HG02678 (cell line): ENCODE results near the gene VASH2.
"Not testable (repeated sequence)": the region's sequence is repeated elsewhere in the genome, so short reads cannot be mapped to it uniquely, and the experiment has no call there.

ENCODE experiments used
- ATAC-seq: cut with Tn5 transposase; IDR thresholded peaks from one replicate; pipeline ENCODE4 v1.9.1; 2021; ENCODE audit warnings: mild to moderate bottlenecking, moderate library complexity; ENCODE audit not compliant: unreplicated experiment

The VASH2 gene

DNA sequence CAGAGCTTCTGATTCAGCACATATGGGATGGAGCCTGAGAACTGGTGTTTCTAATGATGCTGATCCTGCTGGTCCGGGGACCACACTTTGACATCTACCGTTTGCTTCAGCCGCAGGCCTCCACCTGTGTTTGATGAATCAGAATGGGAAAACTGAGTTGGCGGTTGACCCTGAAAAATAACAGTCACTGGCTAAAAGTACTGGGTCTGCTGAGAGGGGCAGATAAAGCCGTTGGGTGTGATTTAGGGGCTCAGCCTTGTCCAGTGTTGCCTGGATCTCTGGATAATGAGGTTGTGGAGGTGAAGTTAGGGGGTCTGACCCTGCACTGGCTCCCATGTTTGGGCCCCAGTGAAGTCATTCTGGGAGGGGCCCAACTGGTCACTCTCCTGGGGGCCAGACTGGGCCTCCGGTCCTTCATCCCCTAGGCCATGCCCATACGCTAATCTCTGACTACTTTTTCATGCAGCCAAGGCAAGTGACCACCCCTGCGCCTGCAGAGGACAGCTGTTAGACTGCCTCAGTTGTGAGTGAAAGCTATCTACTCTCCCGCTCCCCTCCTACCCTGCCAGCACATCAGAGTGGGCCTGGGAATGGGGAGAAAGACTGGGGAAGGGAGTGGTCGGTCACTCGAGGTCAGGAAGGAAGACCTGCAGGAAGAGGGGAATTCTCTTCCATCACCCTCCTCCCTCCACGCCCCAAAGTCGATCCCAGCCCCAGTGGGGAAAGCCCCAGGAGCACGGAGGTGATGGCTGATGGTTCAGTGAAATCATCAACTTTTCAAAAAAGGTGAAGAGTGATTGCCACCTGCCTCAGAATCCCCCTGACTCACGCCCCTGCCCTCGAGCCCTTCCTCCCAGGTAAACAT is 27.7 kb downstream of the VASH2 start:
- ATAC-seq = no peak

DNA sequence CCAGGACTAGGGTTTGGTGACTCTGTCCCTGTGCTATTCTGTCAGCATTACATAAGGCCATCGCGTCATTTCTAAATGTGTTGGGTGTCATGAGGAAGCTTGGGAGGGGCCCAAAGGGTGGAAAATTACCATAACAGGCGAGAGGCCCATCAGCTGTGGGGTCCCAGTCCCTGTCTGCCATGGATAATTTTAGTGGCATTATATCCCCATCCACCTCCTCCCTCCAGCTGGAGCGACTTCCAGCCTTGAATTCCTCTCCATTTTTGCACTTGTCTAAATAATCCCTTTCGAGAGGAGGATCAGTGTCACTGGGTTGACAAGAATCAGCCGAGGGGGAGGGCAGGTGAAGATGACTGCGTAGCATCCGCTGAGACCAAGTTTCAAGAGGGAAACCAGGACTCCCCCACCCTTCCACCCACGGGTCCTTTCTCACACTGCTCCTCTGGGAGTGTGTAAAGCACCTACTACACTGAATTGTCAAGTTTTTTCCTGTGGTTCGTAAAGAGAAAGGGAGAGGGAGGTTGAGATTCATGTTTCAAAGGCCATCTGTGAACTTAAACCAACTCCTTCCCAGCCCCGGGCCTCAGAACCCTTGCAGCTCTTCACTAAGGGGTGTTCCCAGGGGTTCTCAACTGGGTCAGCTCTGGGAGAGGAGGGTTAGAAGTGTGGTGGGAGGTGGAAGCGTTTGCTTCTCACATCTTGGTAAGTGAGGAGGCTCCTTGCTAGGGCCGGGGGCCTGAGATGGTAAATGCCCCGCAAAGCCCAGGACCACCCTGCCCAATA is 29.2 kb downstream of the VASH2 start:
- ATAC-seq = peak; percentile 63

DNA sequence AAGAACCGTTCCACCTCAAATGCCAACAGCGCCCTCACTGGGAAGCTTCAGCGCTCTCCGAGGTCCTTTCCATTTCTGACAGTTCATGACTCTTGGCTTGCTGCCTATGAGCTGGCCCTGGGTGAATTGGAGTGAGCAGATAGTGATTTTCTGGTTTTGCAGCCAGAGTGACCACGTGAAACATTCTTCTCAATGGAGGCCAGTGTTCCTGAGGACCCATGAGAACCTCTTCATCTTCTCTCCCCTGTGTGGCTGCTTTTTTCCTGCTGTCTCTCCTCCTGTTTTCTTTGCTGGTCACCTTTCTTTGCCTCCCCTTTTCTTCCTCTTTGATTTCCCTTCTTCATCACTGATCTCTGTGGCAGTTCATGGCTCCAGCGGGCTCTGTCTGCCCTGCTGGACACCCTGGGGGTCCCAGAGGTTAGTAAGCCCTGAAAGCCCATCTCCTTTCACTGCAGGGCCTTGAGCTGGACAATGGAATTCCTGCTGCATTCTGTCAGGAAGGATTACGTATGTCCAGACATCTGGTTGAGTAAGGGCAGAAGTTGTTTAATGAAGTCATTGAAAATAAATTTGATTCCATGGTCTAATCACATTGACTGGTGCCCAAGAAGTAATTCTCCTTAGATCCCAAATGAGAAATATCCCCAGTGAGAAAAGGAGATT is 29.9 kb downstream of the VASH2 start:
- no peak for ATAC-seq

DNA sequence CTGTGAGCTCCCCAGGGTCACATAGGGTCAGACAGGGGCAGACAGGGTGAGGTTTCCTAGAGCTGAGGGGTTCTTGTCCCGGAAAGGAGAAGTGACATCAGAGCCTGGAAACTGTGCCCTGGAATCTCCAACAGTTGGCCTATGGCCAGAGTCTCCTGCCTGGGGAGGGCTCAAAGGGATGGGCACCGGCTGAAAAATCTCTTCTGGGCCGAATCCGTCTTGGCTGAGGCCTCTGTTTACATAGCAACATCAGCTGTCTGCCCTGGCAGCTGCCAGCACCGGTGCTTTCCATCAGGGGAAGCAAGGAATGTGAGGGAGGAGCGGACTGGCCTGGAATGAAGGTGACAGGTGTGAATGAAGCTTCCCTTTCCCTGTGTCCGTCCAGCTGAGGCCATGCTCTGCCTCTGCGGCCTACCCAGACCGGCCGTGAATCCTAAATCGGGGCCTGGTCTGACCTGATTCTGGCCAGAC is 30.7 kb downstream of the VASH2 start:
- no peak for ATAC-seq

DNA sequence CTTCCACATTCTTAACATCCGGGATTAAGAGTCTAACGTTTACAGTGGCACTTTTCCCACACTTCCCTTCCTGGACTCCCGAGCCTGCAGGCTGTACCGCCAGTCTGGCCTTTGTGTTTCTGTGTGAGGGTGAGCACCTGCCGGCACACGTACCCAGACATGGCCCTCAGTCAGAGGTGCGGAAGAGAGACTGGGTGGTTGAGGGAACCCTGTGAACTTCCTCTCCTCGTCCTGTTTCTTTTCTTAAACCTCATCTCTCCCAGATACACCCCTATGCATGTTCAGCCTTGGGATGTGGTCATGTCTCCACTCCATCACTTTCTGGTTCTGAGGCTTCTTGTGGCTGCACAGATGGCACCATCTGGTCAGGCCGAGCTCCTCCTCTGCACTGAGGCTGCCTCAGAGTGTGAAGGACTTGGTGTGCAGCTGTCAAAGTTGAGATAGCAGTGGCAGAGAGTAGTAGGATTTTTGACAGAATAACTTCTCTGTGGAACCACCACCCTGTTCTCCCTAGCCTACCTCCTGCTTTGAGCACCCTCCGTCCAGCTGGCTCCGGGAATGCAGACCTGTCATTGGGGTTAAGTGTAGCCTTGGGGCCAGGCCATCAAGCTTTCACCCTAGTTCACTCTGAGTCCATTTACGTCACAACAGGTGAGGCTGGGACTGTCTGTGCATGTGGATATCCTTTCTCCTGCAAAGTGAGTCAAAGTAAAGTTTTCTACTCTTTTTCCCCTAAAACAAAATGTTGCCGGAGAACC is 31.4 kb downstream of the VASH2 start:
- peak; percentile 75 for ATAC-seq

DNA sequence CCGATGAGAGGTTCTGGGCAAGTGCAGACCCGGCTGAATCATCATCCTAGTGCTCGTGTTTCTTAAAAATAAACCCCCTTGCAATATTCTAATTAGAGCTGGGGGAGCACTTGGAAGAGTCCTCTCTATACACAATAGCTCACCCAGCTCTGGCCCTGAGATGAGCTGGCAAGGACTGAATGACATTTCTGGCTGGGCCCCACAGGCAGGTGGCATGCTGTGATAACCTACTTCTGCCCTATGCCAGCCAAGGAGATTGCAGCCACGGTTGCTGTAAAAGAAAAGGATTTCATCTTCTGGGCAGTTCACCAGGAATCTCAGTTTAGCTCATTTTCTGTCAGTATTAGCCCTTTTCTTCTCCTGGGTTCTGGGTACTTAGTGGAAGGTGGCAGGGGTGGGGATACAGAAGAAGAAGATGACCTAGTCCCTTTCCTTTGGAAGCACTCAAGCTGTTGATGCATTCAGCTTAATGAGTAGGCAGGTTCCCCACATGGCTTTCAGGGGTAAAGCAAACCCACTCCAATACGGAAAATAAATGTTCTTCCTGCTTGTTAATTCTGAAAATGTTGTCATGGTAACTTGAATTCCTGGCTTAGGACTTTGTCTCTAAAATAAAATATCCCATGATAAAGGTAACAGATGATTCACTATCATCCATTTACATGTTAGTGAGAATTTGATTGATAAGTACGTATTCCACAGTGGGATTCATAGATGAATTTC is 32.2 kb downstream of the VASH2 start:
- no peak for ATAC-seq

DNA sequence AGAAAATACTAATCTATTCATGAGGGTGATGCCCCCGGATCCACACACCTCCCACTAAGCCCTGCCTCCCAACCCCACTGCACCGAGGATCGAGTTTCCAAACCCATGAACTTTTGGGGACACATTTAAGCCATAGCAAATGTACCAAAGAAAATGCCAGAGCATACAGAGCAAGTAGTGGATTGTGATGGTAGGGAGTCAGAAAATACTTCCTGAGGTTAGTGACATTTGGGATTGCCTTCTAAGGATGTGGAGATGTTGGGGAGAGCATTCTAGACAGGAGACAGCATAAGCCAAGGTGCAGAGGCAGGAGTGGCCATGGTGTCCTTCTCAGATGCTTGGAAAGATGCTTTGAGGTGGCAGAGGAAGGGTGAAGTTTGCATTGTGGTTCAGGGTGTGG is 33.1 kb downstream of the VASH2 start:
- no peak for ATAC-seq

DNA sequence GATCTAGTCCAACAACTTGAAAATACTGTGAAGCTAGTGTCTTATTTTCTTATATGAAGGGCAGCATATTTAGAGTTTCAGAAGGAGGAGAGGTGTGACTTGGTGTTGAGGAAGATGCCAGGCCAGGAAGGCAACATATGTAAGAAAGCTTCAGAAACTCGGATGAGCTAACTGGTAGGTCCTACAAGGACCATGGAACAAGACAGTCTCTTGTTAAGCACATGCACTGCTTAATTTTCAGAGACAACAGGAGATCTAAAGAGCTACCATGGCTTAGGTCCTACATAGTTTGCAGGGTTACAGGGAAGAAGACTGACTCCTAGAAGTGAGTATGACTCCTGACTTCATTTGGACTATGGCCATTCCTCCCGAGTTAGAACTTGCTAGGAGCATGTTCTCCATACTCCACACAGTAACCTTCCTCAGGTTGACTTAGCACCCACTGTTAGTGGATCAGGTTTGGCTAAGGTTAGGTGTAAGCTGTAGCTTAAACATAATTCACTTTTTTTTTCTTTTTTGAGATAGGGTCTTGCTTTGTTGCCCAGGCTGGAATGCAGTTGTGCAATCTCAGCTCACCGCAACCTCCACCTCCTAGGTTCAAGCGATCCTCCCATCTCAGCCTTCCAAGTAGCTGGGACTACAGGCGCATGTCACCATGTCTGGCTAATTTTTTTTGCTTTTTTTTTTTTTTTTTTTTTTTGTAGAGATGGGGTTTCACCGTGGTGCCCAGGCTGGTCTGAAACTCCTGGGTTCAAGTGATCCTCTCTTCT is 34.4 kb downstream of the VASH2 start:
- ATAC-seq = no peak

DNA sequence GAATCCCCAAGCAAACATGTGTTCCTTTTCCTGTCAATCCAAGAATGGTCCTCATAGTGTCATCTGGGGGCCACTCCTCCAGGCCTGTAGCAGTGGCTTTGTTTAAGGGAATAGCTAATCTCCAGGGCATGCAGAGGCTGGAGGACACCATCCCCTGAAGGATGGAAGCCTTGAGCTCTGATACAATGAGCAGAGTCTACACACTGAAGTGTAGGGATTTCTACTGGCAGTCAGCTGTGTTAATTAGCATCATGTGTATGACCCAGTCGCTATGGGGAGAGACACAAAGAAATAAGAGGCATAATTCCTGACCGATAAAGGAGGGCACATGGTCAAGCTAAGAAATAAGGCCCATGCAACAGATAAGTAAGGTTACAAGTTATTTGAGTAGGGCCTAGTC is 36.2 kb downstream of the VASH2 start:
- ATAC-seq = no peak

DNA sequence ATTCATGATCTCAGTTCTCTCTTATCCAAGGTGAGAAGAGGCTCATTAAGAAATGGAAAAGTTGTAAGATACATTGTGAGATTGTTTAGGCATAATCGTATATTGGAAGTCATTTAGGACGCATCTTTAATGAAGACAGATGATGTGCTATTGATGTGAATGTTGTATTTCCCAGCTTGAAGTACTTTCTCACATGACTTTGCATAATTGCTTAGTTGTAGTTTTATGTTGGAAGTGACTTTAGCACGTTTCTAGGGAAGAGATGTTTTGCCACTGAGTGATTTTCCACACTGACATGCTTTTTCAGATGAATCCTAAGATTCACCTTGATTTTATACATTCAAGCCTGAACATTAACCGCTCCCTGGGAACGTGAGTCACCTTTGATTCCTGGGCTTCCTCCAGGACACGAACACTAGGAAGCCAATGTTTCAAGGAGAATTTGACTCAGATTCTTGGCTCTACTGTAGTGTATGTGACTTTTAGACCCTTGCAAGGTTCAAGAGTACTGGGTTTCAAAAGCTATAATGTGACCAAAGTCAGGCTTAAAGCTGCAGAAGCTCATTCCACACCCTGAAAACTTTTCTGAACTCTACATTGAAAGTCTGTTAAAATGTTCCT is 37.5 kb downstream of the VASH2 start:
- ATAC-seq = no peak

DNA sequence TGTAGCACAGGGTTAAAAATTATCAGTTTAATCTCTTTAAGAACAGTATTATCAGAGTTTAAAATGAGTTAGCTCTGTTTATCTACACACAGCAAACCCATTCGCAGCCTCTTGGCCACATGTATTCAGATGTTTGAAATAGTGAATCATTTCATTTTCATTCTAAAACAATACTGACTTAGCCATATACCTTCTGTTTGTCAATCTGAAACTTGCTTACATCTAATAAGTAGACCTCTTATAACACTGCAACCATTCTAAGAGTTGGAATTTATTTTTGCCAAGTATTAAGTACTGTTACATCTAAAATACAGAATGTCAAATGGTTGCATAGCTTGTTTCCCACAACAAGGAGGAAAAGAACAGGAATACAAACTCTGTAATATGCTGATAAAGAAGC is 39.9 kb downstream of the VASH2 start:
- no peak for ATAC-seq

DNA sequence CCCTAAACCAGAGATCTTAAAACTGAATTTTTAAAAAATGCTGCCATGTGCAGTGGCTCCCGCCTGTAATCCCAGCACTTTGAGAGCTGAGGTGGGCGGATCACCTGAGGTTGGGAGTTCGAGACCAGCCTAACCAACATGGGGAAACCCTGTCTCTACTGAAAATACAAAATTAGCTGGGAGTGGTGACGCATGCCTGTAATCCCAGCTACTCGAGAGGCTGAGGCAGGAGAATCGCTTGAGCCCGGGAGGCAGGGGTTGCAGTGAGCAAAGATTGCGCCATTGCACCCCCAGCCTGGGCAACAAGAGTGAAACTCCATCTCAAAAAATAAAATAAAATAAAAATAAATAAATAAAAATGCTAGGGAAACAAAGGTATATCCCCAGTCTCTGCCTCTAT is 43.6 kb downstream of the VASH2 start:
- ATAC-seq = not testable (repeated sequence)

DNA sequence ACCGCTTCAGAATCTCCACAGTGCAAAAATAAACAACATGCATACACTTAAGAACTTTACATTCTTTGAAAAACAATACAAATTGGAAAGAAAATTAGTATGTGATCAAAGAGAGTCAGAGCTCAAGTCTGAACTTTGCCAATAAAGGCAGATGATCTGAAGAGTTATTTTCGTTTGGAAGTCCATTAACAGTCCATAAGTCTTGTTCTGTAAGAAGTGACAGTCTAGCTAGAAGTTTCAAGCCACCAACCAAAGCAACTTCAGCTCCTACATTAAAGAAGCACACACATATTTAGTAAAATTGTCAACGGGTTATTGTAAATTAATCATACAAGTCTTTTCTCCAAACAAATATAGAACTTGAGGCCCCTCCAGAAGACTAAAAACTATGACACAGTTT is 44.6 kb downstream of the VASH2 start:
- ATAC-seq = no peak

DNA sequence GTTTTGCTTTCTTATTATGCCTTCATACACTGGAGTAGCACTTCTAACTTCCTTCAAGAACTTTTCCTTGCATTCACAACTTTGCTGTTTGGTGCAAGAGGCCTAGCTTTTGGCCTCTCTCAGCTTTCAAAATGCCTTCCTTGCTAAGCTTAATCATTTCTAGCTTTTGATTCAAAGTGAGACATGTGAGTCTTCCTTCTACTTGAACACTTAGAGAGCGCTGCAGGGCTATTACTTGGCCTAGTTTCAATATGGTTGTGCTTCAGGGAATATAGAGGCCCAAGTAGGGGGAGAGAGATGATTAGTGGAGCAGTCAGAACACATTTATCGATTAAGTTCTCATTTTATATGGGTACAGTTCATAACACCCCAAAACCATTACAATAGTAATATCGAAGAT is 52.9 kb downstream of the VASH2 start:
- ATAC-seq = peak; percentile 43

DNA sequence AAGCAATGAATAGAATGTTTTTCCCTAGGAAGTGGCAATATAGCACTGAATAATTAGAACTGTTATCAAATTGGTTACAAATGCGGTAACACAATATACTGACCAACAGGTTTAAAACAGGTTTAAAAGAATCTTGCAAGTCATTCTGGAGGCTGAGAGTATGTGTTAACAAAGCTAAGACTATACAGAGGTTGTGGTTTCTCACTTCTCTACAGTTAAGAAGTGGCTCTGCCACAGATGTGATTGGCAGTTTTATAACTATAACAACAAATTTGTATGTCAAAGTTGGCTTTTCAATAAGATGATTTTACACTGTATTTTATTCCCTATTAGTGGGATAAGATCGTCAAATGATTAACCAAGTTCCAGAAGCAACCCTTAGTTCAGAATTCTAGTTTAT is 58.2 kb downstream of the VASH2 start:
- ATAC-seq = peak; percentile 88

DNA sequence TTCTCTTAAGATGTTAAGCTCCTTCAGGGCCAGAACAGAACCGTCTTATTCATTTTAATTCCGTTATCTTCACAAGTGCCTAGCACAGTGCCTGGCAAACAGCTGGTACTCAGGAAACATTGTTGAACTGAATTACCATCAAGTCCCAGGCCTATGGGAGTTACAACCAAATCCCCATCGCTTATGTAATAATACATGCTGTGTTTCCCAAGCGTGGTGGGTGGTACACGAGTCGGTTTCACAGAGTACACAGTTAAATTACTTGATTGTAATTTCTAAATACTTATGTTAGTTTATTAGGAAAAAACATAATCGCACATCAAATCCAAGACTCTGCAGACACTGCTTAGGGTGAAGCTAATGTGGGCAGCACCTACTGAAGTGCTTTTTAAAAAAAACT is 64.3 kb downstream of the VASH2 start:
- ATAC-seq = no peak

DNA sequence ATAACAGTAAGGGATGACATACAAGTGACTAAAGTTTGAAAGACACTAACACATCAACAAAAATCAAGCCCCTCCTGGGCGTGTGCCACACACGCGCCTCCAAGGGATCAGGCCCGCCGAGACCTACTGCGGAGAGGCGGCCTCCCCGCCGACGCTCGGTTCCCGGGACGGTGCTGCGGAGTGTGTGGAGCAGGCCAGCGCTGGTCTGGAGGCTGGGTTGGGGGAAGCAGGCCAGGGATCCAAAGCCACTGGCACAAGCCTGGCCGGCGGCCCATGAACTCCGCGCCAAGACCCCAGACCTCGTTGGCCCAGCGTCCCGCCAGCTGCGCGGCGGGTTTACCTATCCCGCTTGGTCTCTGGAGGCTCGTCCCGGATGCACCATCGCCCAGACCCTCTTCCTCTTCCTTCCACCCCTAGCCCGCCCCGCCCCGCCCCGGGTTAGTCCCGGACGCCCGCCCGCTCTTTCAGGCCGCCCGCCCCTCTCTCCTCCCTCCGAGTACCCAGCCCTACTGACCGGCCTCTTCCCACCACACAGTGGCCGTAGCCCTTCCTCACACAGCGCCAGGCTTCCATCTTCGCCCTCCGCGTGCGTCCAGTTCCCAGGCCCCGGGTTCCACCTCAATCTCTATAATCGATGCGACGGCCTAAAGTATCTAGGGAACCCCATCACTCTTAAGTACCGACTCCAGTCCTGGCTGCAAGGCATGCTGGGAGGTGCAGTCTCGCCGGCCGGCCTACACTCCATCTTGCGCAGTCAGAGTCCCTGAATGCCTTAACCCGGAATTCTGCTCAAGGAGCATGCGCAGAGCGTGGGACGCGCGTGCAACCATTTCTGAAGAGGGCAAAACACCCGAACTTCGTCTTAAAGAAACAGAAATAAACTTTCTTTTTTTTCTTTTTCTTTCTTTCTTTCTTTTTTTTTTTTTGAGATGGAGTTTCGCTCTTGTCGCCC is 65.0 kb downstream of the VASH2 start, which contains the start of gene ANGEL2:
ANGEL2 (minus strand) TSS at position 769 of the 952 bp plus-strand sequence; CDS start at position 573, 196 bp downstream.
- ATAC-seq = peak; percentile 92
